ENCODE data around the gene SLC8A2. TPM values are rescaled to one million over a fixed set of nuclear protein-coding genes. Genes with fewer than 3 reads are reported as not detected.

Gene SLC8A2
- total RNA-seq, 2 donors from 2014 or later: 0.56 to 0.67 TPM

GRCh38 chr19:47437500-47437899, 34.2 kb downstream of the SLC8A2 start:
- intact Hi-C loops (cut with DNase I): loop anchor here (1.0 to 5.0 kb wide), 3 partner anchors 82 to 261 kb away; no protein-coding TSS in a partner anchor
- no peak for DNase-seq (ENCODE audit: low spot score)

- intact Hi-C loops (cut with DNase I): loop anchor here (1.0 to 5.0 kb wide), 3 partner anchors 82 to 262 kb away; no protein-coding TSS in a partner anchor
- DNase-seq (ENCODE audit: low spot score): peak; percentile 87
Measured at GRCh38 chr19:47436712-47437401, 34.8 kb downstream of the SLC8A2 start.

- intact Hi-C loops (cut with DNase I): loop anchor here (2.0 to 5.0 kb wide), 2 partner anchors 261 to 263 kb away; no protein-coding TSS in a partner anchor
- no peak for DNase-seq (ENCODE audit: low spot score)
Measured at GRCh38 chr19:47435883-47436417, 35.7 kb downstream of the SLC8A2 start.

- DNase-seq (ENCODE audit: low spot score): no peak
- intact Hi-C loops (cut with DNase I): loop anchor here in 1 of 2 donors (5.0 kb wide), 1 partner anchor 262 kb away; no protein-coding TSS in a partner anchor
Measured at GRCh38 chr19:47435196-47435595, 36.5 kb downstream of the SLC8A2 start.

- intact Hi-C loops (cut with DNase I): no loop called here
- DNase-seq (ENCODE audit: low spot score): no peak
Measured at GRCh38 chr19:47434088-47434487, 37.6 kb downstream of the SLC8A2 start.

GRCh38 chr19:47433121-47433520, 38.6 kb downstream of the SLC8A2 start:
- no peak for DNase-seq (ENCODE audit: low spot score)
- intact Hi-C loops (cut with DNase I): no loop called here

- intact Hi-C loops (cut with DNase I): no loop called here
- DNase-seq (ENCODE audit: low spot score): no peak
Measured at GRCh38 chr19:47432499-47432898, 39.2 kb downstream of the SLC8A2 start.

- intact Hi-C loops (cut with DNase I): no loop called here
- no peak for DNase-seq (ENCODE audit: low spot score)
Measured at GRCh38 chr19:47432091-47432490, 39.6 kb downstream of the SLC8A2 start.

GRCh38 chr19:47430041-47430802, 41.5 kb downstream of the SLC8A2 start:
- no peak for DNase-seq (ENCODE audit: low spot score)
- intact Hi-C loops (cut with DNase I): loop anchor here in 1 of 2 donors (1.0 kb wide), 1 partner anchor 47 kb away; no protein-coding TSS in a partner anchor

GRCh38 chr19:47429140-47429793, 42.4 kb downstream of the SLC8A2 start:
- no peak for DNase-seq (ENCODE audit: low spot score)
- intact Hi-C loops (cut with DNase I): loop anchor here in 1 of 2 donors (10.0 kb wide), 1 partner anchor 134 kb away; no protein-coding TSS in a partner anchor

- peak; percentile 94 for DNase-seq (ENCODE audit: low spot score)
- intact Hi-C loops (cut with DNase I): loop anchor here in 1 of 2 donors (10.0 kb wide), 1 partner anchor 134 kb away; no protein-coding TSS in a partner anchor
Measured at GRCh38 chr19:47428177-47428894, 43.4 kb downstream of the SLC8A2 start.

- no peak for DNase-seq (ENCODE audit: low spot score)
Measured at GRCh38 chr19:47427241-47428176, 44.2 kb downstream of the SLC8A2 start.

GRCh38 chr19:47423203-47423882, 48.4 kb downstream of the SLC8A2 start:
- intact Hi-C loops (cut with DNase I): loop anchor here in 1 of 2 donors (10.0 kb wide), 1 partner anchor 129 kb away; no protein-coding TSS in a partner anchor
- no peak for DNase-seq (ENCODE audit: low spot score)

More at GRCh38 chr19:47427241-47428176, 44.2 kb downstream of the SLC8A2 start:
- intact Hi-C loops (cut with DNase I): loop anchor here in 1 of 2 donors (10.0 kb wide), 1 partner anchor 133 kb away; no protein-coding TSS in a partner anchor

- DNase-seq (ENCODE audit: low spot score): no peak
- intact Hi-C loops (cut with DNase I): loop anchor here in 1 of 2 donors (10.0 kb wide), 1 partner anchor 128 kb away; no protein-coding TSS in a partner anchor
Measured at GRCh38 chr19:47422417-47423163, 49.1 kb downstream of the SLC8A2 start.

GRCh38 chr19:47421844-47422395, 49.8 kb downstream of the SLC8A2 start:
- intact Hi-C loops (cut with DNase I): loop anchor here in 1 of 2 donors (10.0 kb wide), 1 partner anchor 127 kb away; no protein-coding TSS in a partner anchor
- no peak for DNase-seq (ENCODE audit: low spot score)

Measured in posterior vena cava (tissue), 2 donors.